Testis (tissue), 2 donors: Measurements from ENCODE around the gene CYP4F3.

Experiments used
- CTCF ChIP-seq, 3 experiments: fragments of 450-650 bp in 2 of 3; fragments of 200-600 bp in 1 of 3; sonication (generic) in 1 of 3; IDR thresholded peaks; one replicate each; pipeline ENCODE4 v1.5.1; 2016 to 2019; ENCODE audit warnings: antibody characterized with exemption in 3 of 3, mild to moderate bottlenecking in 2 of 3, moderate library complexity in 1 of 3
- POLR2A ChIP-seq: fragments of 450-650 bp; IDR thresholded peaks from one replicate; pipeline ENCODE4 v1.6.1; 2017; ENCODE audit warnings: antibody characterized with exemption, mild to moderate bottlenecking, moderate library complexity

- TF ChIP-seq CTCF (IDR thresholded peaks at IDR 0.05) (no peak), POLR2A (no peak)
Measured at GRCh38 chr19:15679089-15679488, 38.4 kb downstream of the CYP4F3 start.
